HepG2 (cell line): Measurements from ENCODE around the gene LY6G5B. TPM values are rescaled to one million over a fixed set of nuclear protein-coding genes. Genes with fewer than 3 reads are reported as not detected.

ENCODE experiments used
- ARID3A ChIP-seq: IDR thresholded peaks from 2 replicates; pipeline ENCODE4 v1.6.1; 2012; ENCODE audit warnings: low read depth, low read length, improper control_type of control experiment
- ARID4A ChIP-seq: sonication (generic); formaldehyde crosslinking; IDR thresholded peaks from 2 replicates; pipeline ENCODE4 v1.5.0; 2020; ENCODE audit warnings: mild to moderate bottlenecking, missing genetic modification reagents, borderline replicate concordance
- FOXM1 ChIP-seq: sonication (generic); formaldehyde crosslinking; IDR thresholded peaks from 2 replicates; pipeline ENCODE4 v1.5.0; 2020; ENCODE audit warnings: missing genetic modification reagents
- MTF1 ChIP-seq: sonication (generic); formaldehyde crosslinking; IDR thresholded peaks from 2 replicates; pipeline ENCODE4 v1.5.0; 2020; ENCODE audit warnings: missing genetic modification reagents
- NR2F1 ChIP-seq, 2 experiments: fragments of 450-650 bp in 1 of 2; formaldehyde crosslinking in 1 of 2; IDR thresholded peaks; 2 replicates each; pipeline versions ENCODE4 v1.5.0 to v1.6.1; 2016 to 2020; ENCODE audit warnings: mild to moderate bottlenecking in 1 of 2, missing compliant biosample characterization in 1 of 2, missing genetic modification reagents in 1 of 2, moderate library complexity in 1 of 2
- NR3C1 ChIP-seq: sonication (generic); formaldehyde crosslinking; IDR thresholded peaks from 2 replicates; pipeline ENCODE4 v1.4.0; 2020; ENCODE audit warnings: missing genetic modification reagents
- PCBP1 ChIP-seq: fragments of 200-400 bp; formaldehyde crosslinking; IDR thresholded peaks from 2 replicates; pipeline ENCODE4 v1.6.1; 2017; ENCODE audit warnings: mild to moderate bottlenecking, low read depth, low read length, borderline replicate concordance
- SMYD3 ChIP-seq: sonication (generic); formaldehyde crosslinking; IDR thresholded peaks from 2 replicates; pipeline ENCODE4 v1.8.1; 2023; ENCODE audit warnings: mild to moderate bottlenecking, missing genetic modification reagents
- SNAPC2 ChIP-seq: sonication (generic); formaldehyde crosslinking; IDR thresholded peaks from 2 replicates; pipeline ENCODE4 v1.8.1; 2022; ENCODE audit warnings: mild to moderate bottlenecking, missing genetic modification reagents
- SOX5 ChIP-seq: IDR thresholded peaks from 2 replicates; pipeline ENCODE4 v1.6.1; 2016; ENCODE audit warnings: borderline replicate concordance
- TBX2 ChIP-seq: sonication (generic); formaldehyde crosslinking; IDR thresholded peaks from 2 replicates; pipeline ENCODE4 v1.5.0; 2020; ENCODE audit warnings: missing genetic modification reagents, mild to moderate bottlenecking, borderline replicate concordance
- ZMYM2 ChIP-seq: sonication (generic); formaldehyde crosslinking; IDR thresholded peaks from 2 replicates; pipeline ENCODE4 v1.8.0; 2022; ENCODE audit warnings: mild to moderate bottlenecking, missing genetic modification reagents
- ZNF180 ChIP-seq: sonication (generic); formaldehyde crosslinking; IDR thresholded peaks from 2 replicates; pipeline ENCODE4 v1.4.0; 2020; ENCODE audit warnings: low read depth, missing genetic modification reagents, borderline replicate concordance
- ZNF30 ChIP-seq: sonication (generic); formaldehyde crosslinking; IDR thresholded peaks from 2 replicates; pipeline ENCODE4 v1.5.0; 2020; ENCODE audit warnings: mild to moderate bottlenecking, missing genetic modification reagents
- ZNF331 ChIP-seq: sonication (generic); formaldehyde crosslinking; IDR thresholded peaks from 2 replicates; pipeline ENCODE4 v1.4.0; 2020; ENCODE audit warnings: missing genetic modification reagents
- ZNF44 ChIP-seq: sonication (generic); formaldehyde crosslinking; IDR thresholded peaks from 2 replicates; pipeline ENCODE4 v1.5.1; 2020; ENCODE audit warnings: mild to moderate bottlenecking, missing genetic modification reagents
- ZNF552 ChIP-seq: sonication (generic); formaldehyde crosslinking; IDR thresholded peaks from 2 replicates; pipeline ENCODE4 v1.9.0; 2022; ENCODE audit warnings: missing genetic modification reagents, mild to moderate bottlenecking, borderline replicate concordance
- ZNF609 ChIP-seq: sonication (generic); formaldehyde crosslinking; IDR thresholded peaks from 2 replicates; pipeline ENCODE4 v1.4.0; 2020; ENCODE audit warnings: mild to moderate bottlenecking, missing genetic modification reagents, borderline replicate concordance
- polyA plus RNA-seq, 8 experiments: library from polyadenylated mRNA; depleted of rRNA in 3 of 8; stranded (reverse) in 7 of 8; unstranded in 1 of 8; fragments of >200 nt; fragmentation: Illumina TruSeq in 4 of 8; extraction: Trizol in 4 of 8; gene quantifications; 2 replicates each; pipeline versions ENCODE4 v1.2.1 to v1.2.3, GENCODE V29; 2011 to 2016; ENCODE audit warnings: low read depth in 4 of 8, missing spikeins in 1 of 8, mixed read lengths in 1 of 8; ENCODE audit not compliant: insufficient read depth in 1 of 8
- total RNA-seq, 5 experiments: library from RNA; depleted of rRNA; stranded (reverse); fragments of >200 nt; fragmentation: Illumina TruSeq; extraction: Trizol; gene quantifications; 2 replicates each; pipeline ENCODE4 v1.2.3, GENCODE V29; 2016; ENCODE audit warnings: low read depth in 1 of 5

Gene LY6G5B
- total and polyA plus RNA-seq, 2 of the 13 experiments (the other 11 are each of a cell fraction or from before 2014, with no cell fraction given), result 7.8 to 15.7 TPM

GRCh38 chr6:31664790-31665500, 4.8 kb upstream of the LY6G5B start, which contains the start of gene GPANK1 (continued):
- no peak; the same call in 1 of the 2 replicates for TF ChIP-seq ZNF609 (CRISPR knock-in tag)
- 0 out of 2 replicates have a peak, but pooled peaks have one; percentile 66 for TF ChIP-seq ZNF331 (CRISPR knock-in tag)
- peak; percentile 75 for TF ChIP-seq ARID3A
- 0 out of 2 replicates have a peak, but pooled peaks have one; percentile 23 for TF ChIP-seq ZNF552 (CRISPR knock-in tag)
- no peak for TF ChIP-seq ZNF180 (CRISPR knock-in tag)
- TF ChIP-seq TBX2, result peak; percentile 82
- 0 out of 2 replicates have a peak, but pooled peaks have one; percentile 47 for TF ChIP-seq ZNF30 (CRISPR knock-in tag)
- TF ChIP-seq SOX5 (CRISPR knock-in tag), result no peak; the same call in 1 of the 2 replicates
- peak; percentile 68; the same call in 1 of the 2 replicates for TF ChIP-seq MTF1 (CRISPR knock-in tag)
- TF ChIP-seq NR3C1 (CRISPR knock-in tag), result no peak
- TF ChIP-seq ARID4A, result peak; percentile 48; the same call in 1 of the 2 replicates
- no peak for TF ChIP-seq SMYD3 (CRISPR knock-in tag)
- TF ChIP-seq PCBP1, result no peak
- 0 out of 2 replicates have a peak, but pooled peaks have one; percentile 63 for TF ChIP-seq FOXM1 (CRISPR knock-in tag)
- TF ChIP-seq ZMYM2 (CRISPR knock-in tag), result peak; percentile 43; the same call in 1 of the 2 replicates
- TF ChIP-seq SNAPC2 (CRISPR knock-in tag), result no peak; the same call in none of the 2 replicates
- peak; percentile 46; the same call in 1 of the 2 replicates for TF ChIP-seq ZNF44 (CRISPR knock-in tag)
- 0 out of 4 replicates have a peak, but pooled peaks of 1 of the 2 experiments have one; percentile 17 for TF ChIP-seq NR2F1 (CRISPR knock-in tag; IDR thresholded peaks at IDR 0.05)
